Stimulated activated effector memory CD8-positive, alpha-beta T cell treated with anti-CD3 and anti-CD28 coated beads, Interleukin-12 subunit alpha, Interleukin-12 subunit beta, amount 100 ng/mL, for 72 hours (primary cell): ENCODE results near the gene ICAM5.
"Not testable (repeated sequence)": the region's sequence is repeated elsewhere in the genome, so short reads cannot be mapped to it uniquely, and the experiment has no call there.

ENCODE experiments used
- ATAC-seq: fragments of 150-1000 bp; cut with Tn5 transposase; 2 replicates; pipeline ENCODE4 v1.10.0; 2021
- DNase-seq, 2 donors: peaks; one replicate each; pipeline ENCODE4 v3.0.0; 2021 to 2022; ENCODE audit warnings: low spot score in 2 of 2
- H3K27ac Mint-ChIP-seq: one replicate; pipeline ENCODE4 v1.8.0; 2022; ENCODE audit warnings: mild to moderate bottlenecking, mixed read lengths
- H3K36me3 Mint-ChIP-seq: one replicate; pipeline ENCODE4 v1.8.0; 2022; ENCODE audit warnings: mild to moderate bottlenecking, mixed read lengths
- H3K4me1 Mint-ChIP-seq: one replicate; pipeline ENCODE4 v1.8.0; 2022; ENCODE audit warnings: mixed read lengths
- H3K4me3 Mint-ChIP-seq: one replicate; pipeline ENCODE4 v1.8.0; 2022; ENCODE audit warnings: mild to moderate bottlenecking, mixed read lengths
- H3K9me3 Mint-ChIP-seq: one replicate; pipeline ENCODE4 v1.8.0; 2022; ENCODE audit warnings: mixed read lengths

ICAM5 gene

GRCh38 chr19:10260141-10260584 lies 29.6 kb upstream of the ICAM5 start:
- ATAC-seq (peak; percentile 79), DNase-seq (peak; percentile 41 to 79)
- peak overlapping the region; percentile 69 for H3K4me3 Mint-ChIP-seq
- H3K36me3 Mint-ChIP-seq: peaks cover 49% of the 10 kb centered on the region
- H3K27ac Mint-ChIP-seq: peak overlapping the region; percentile 89
- H3K9me3 Mint-ChIP-seq: no peaks in the 10 kb centered on the region
- H3K4me1 Mint-ChIP-seq: peaks cover 24% of the 10 kb centered on the region

- H3K36me3 Mint-ChIP-seq: peaks cover 23% of the 10 kb centered on the region
- no peaks in the 10 kb centered on the region for H3K9me3 Mint-ChIP-seq
- H3K4me1 Mint-ChIP-seq: peaks cover 18% of the 10 kb centered on the region
- H3K4me3 Mint-ChIP-seq: no peak overlapping the region
- H3K27ac Mint-ChIP-seq: no peak overlapping the region
- DNase-seq (no peak), ATAC-seq (no peak)
These were observed 27.0 kb upstream of the ICAM5 start for GRCh38 chr19:10262771-10263170.

GRCh38 chr19:10266706-10267105 lies 23.0 kb upstream of the ICAM5 start:
- Mint-ChIP-seq H3K4me1 (peaks cover 14% of the 10 kb centered on the region), H3K4me3 (no peak overlapping the region), H3K36me3 (peaks cover 30% of the 10 kb centered on the region), H3K9me3 (no peaks in the 10 kb centered on the region), H3K27ac (no peak overlapping the region)
- DNase-seq: no peak
- no peak for ATAC-seq

GRCh38 chr19:10268071-10268470 lies 21.7 kb upstream of the ICAM5 start:
- Mint-ChIP-seq H3K36me3 (peaks cover 44% of the 10 kb centered on the region), H3K27ac (peak overlapping the region; percentile 69), H3K4me1 (peaks cover 21% of the 10 kb centered on the region), H3K4me3 (no peak overlapping the region), H3K9me3 (no peaks in the 10 kb centered on the region)
- DNase-seq: no peak
- ATAC-seq: no peak

- Mint-ChIP-seq H3K36me3 (peaks cover 59% of the 10 kb centered on the region), H3K4me3 (peak overlapping the region; percentile 88), H3K4me1 (peaks cover 33% of the 10 kb centered on the region), H3K9me3 (no peaks in the 10 kb centered on the region), H3K27ac (peak overlapping the region; percentile 97)
- peak; percentile 96 to 97 for DNase-seq
- ATAC-seq: peak; percentile 78
These were observed 20.2 kb upstream of the ICAM5 start for GRCh38 chr19:10269333-10270179.

DNA sequence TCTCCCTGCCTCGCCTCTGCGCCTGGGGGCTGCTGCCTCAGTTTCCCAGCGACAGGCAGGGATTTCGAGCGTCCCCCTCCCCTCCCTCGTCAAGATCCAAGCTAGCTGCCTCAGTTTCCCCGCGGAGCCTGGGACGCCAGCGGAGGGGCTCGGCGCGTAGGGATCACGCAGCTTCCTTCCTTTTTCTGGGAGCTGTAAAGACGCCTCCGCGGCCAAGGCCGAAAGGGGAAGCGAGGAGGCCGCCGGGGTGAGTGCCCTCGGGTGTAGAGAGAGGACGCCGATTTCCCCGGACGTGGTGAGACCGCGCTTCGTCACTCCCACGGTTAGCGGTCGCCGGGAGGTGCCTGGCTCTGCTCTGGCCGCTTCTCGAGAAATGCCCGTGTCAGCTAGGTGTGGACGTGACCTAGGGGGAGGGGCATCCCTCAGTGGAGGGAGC lies 19.6 kb upstream of the ICAM5 start:
- H3K27ac Mint-ChIP-seq: peak overlapping the region; percentile 97
- ATAC-seq: peak; percentile 87
- peak; percentile 84 to 93 for DNase-seq

DNA sequence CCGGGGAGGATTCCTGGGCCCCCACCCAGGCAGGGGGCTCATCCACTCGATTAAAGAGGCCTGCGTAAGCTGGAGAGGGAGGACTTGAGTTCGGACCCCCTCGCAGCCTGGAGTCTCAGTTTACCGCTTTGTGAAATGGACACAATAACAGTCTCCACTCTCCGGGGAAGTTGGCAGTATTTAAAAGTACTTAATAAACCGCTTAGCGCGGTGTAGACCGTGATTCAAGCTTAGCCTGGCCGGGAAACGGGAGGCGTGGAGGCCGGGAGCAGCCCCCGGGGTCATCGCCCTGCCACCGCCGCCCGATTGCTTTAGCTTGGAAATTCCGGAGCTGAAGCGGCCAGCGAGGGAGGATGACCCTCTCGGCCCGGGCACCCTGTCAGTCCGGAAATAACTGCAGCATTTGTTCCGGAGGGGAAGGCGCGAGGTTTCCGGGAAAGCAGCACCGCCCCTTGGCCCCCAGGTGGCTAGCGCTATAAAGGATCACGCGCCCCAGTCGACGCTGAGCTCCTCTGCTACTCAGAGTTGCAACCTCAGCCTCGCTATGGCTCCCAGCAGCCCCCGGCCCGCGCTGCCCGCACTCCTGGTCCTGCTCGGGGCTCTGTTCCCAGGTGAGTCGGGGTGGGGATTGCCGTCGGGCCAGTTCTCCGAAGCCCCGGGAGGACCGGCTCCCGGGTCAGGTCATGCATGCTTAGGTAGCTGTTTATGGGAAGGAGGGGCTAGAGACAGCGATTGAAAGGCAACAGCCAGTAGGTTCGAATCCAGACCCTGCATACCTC lies 18.9 kb upstream of the ICAM5 start, which contains the start of gene ICAM1:
Gene ICAM1, plus strand, starts transcription at position 505 of the 779 bp plus-strand sequence. Its CDS starts 40 bp downstream, at position 545.
- Mint-ChIP-seq H3K27ac (peak within 1 kb of the TSS; percentile 97), H3K4me3 (peak within 1 kb of the TSS; percentile 88), H3K4me1 (peaks cover 41% of the 10 kb centered on the region), H3K36me3 (peaks cover 71% of the 10 kb centered on the region), H3K9me3 (no peaks in the 10 kb centered on the region)
- DNase-seq: peak; percentile 77 to 95
- peak; percentile 75 for ATAC-seq

More for the DNA sequence above, 19.6 kb upstream of the ICAM5 start:
- Mint-ChIP-seq H3K9me3 (no peaks in the 10 kb centered on the region), H3K36me3 (peaks cover 65% of the 10 kb centered on the region), H3K4me1 (peaks cover 40% of the 10 kb centered on the region), H3K4me3 (peak overlapping the region; percentile 88)

DNA sequence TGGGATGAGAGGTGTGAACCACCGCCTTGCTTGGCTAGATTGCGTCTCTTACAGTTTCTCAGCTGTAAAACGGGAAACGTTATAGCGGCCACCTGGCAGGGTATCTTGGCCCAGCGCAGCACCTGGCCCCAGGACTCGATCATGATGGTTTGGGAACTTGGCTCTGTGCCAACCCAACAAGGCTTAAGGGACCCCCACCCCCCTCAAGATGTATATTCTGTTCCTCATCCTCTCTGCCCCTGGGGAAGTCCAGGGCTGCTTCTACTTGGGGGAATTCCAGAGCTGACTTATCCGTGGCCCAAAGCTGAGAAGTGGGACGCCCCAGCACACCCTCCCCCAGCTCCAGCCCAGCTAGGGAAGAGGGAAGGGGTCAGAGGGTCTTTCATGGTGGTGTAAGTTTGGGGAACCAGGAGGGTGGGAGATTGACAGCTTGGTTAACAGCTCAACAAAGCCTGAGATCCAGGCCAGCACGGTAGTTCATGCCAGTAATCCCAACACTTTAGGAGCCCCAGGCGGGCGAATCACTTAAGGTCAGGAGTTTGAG lies 18.1 kb upstream of the ICAM5 start:
- no peaks in the 10 kb centered on the region for H3K9me3 Mint-ChIP-seq
- H3K27ac Mint-ChIP-seq: peak overlapping the region; percentile 97
- DNase-seq: peak in 1 of 2 donors; percentile 76
- peaks cover 80% of the 10 kb centered on the region for H3K36me3 Mint-ChIP-seq
- H3K4me1 Mint-ChIP-seq: peaks cover 42% of the 10 kb centered on the region
- ATAC-seq: peak; percentile 14
- H3K4me3 Mint-ChIP-seq: peak overlapping the region; percentile 88

- peak overlapping the region; percentile 88 for H3K4me3 Mint-ChIP-seq
- H3K36me3 Mint-ChIP-seq: peaks cover 100% of the 10 kb centered on the region
These were observed 15.2 kb upstream of the ICAM5 start for GRCh38 chr19:10274589-10274988.

DNA sequence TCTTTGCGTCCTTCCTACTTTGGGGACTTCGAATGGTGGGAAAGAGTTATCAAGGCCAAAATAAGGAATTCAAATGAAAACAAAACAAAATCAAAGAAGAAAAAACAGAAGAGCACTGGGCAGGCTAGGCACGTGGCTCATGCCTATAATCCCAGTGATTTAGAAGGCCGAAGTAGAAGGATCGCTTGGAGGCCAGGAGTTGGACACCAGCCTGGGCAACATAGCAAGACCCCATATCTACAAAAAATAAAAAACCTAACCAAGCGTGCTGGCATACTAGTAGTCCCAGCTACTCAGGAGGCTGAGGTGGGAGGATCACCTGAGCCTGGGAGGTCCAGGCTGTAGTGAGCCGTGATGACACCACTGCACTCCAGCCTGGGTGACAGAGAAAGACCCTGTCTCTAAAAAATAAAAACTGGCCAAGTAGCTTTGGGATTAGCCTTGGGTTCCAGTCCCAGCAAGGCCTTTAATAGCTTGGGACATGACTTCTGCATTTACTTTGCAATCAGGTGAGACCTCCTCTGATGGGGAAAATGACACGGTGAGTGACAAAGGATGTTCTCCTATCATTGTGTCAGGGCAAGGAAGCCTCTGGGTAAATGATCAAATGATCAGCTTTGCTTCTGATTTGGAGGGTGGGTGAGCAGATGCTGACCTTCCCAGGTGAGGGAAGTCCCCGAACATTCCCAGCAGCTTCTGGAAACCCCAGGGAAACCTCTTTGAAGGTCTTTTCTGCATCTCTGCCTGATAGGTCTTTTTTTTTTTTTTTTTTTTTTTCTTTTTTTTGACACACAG lies 11.8 kb upstream of the ICAM5 start:
- Mint-ChIP-seq H3K4me3 (peak overlapping the region; percentile 34), H3K27ac (peak overlapping the region; percentile 85), H3K36me3 (peaks cover 100% of the 10 kb centered on the region), H3K4me1 (peaks cover 54% of the 10 kb centered on the region), H3K9me3 (no peaks in the 10 kb centered on the region)
- DNase-seq (no peak), ATAC-seq (no peak)

More at GRCh38 chr19:10274589-10274988, 15.2 kb upstream of the ICAM5 start:
- ATAC-seq: no peak
- H3K27ac Mint-ChIP-seq: peak overlapping the region; percentile 77
- DNase-seq: no peak
- peaks cover 62% of the 10 kb centered on the region for H3K4me1 Mint-ChIP-seq
- no peaks in the 10 kb centered on the region for H3K9me3 Mint-ChIP-seq

GRCh38 chr19:10278935-10279334 lies 10.8 kb upstream of the ICAM5 start:
- ATAC-seq (no peak), DNase-seq (no peak)
- Mint-ChIP-seq H3K4me3 (peak overlapping the region; percentile 37), H3K27ac (peak overlapping the region; percentile 85), H3K4me1 (peaks cover 51% of the 10 kb centered on the region), H3K36me3 (peaks cover 100% of the 10 kb centered on the region), H3K9me3 (no peaks in the 10 kb centered on the region)

- peaks cover 47% of the 10 kb centered on the region for H3K4me1 Mint-ChIP-seq
- DNase-seq: no peak
- H3K9me3 Mint-ChIP-seq: no peaks in the 10 kb centered on the region
- H3K36me3 Mint-ChIP-seq: peaks cover 100% of the 10 kb centered on the region
- peak overlapping the region; percentile 37 for H3K4me3 Mint-ChIP-seq
- ATAC-seq: no peak
- H3K27ac Mint-ChIP-seq: no peak overlapping the region
These were observed 9.9 kb upstream of the ICAM5 start for GRCh38 chr19:10279737-10280442.

DNA sequence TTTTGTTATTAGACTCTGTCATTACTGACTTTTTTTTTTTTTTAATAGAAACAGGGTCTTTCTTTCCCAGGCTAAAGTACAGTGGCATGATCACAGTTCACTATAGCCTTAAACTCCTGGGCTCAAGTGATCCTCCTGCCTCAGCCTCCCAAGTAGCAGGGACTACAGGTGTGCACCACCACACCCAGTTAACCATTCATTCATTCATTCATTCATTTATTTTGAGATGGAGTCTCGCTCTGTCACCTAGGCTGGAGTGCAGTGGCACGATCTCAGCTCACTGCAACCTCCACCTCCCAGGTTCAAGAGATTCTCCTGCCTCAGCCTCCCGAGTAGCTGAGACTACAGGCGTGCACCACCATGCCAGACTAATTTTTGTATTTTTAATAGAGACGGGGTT lies 7.7 kb upstream of the ICAM5 start:
- Mint-ChIP-seq H3K36me3 (peaks cover 100% of the 10 kb centered on the region), H3K4me1 (peaks cover 59% of the 10 kb centered on the region)
- not testable (repeated sequence) for ATAC-seq, DNase-seq, H3K9me3 Mint-ChIP-seq, H3K4me3 Mint-ChIP-seq, H3K27ac Mint-ChIP-seq
